ENCODE data around the gene SFTA2. TPM values are rescaled to one million over a fixed set of nuclear protein-coding genes. Genes with fewer than 3 reads are reported as not detected.
A peak's percentile ranks its signal among the peaks of the same experiment; 100 is the strongest.

SFTA2 gene
- total RNA-seq, 1 donor from 2014 or later = not detected

DNA sequence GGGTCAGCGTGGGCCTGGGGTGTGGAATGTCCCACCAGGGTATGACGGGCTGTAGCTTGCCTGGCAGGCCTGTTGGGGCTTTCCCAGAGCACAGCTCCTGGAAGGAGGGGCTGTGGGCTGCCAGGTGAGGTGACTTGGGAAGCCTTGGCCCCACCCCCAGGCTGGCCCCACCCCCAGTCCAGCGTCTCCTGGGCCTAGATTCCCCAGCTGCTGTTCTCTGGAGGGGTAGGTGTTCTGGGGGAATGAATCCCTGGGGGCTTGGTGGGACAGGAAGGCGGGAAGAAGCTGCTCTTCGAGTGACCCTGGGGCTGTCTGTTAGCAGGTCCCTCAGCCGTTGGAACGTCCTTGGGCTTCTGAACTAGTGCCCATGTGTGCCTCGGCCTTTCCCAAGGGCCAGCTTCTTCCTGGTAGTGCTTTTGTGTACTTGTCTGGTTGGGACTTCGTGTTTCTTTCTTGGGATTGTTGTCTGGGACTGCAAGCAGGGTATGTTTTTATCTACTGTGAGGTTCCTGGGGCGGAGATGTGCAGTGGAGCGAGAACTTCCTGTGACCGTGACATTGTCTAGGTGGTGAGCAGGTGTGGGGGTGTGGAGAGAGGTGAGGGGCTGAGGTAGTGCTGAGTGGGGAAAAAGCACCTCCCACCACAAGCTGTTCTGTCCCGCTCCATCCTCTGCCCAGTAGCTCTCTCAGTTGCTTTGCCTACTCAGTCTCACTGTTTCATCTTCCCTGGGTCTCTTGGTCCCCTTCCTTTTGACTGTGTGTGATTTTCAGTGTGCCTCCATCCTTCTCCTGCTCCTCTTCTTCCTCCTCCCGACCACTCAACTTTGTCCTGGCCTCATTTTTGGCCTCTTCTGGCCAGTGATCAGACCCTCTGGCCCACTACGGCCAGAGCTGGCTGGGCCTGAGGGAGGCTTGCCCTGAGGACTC lies 48.9 kb downstream of the SFTA2 start:
- peak overlapping the region; percentile 77 for H3K27ac Mint-ChIP-seq
- H3K4me1 Mint-ChIP-seq = peaks cover 65% of the 10 kb centered on the region
- H3K36me3 Mint-ChIP-seq (ENCODE audit: low read depth) = no peaks in the 10 kb centered on the region
- peak; percentile 51 for ATAC-seq (ENCODE audit: low read depth)
- peak overlapping the region; percentile 84 for H3K4me3 Mint-ChIP-seq
- H3K9me3 Mint-ChIP-seq = no peaks in the 10 kb centered on the region
- CTCF ChIA-PET = interaction anchor here (0.7 to 1.8 kb wide), 5 partner anchors 31 to 197 kb away, joined by 3 to 5 read pairs (median 3); no protein-coding TSS in a partner anchor
- intact Hi-C loops (cut with micrococcal nuclease) = loop anchor here (1.0 kb wide), 1 partner anchor 25 kb away; the partner anchor contains the start of gene GTF2H4
- TF ChIP-seq CTCF (IDR thresholded peaks at IDR 0.05) = no peak
- H3K27me3 Mint-ChIP-seq = no peaks in the 10 kb centered on the region
- DNase-seq = peak; percentile 29
- POLR2A ChIA-PET = interaction anchor here (0.6 to 3.7 kb wide), 5 partner anchors 22 to 692 kb away, joined by 3 to 22 read pairs (median 10); partner anchors contain the start of genes GTF2H4 and VARS2

- H3K9me3 Mint-ChIP-seq = no peaks in the 10 kb centered on the region
- H3K27me3 Mint-ChIP-seq = no peaks in the 10 kb centered on the region
- intact Hi-C loops (cut with micrococcal nuclease) = no loop called here
- peak overlapping the region; percentile 77 for H3K27ac Mint-ChIP-seq
- no peaks in the 10 kb centered on the region for H3K36me3 Mint-ChIP-seq (ENCODE audit: low read depth)
- no peak for DNase-seq
- no peak overlapping the region for H3K4me3 Mint-ChIP-seq
- no peak for ATAC-seq (ENCODE audit: low read depth)
- H3K4me1 Mint-ChIP-seq = peaks cover 68% of the 10 kb centered on the region
- POLR2A ChIA-PET = interaction anchor here (0.6 to 3.7 kb wide), 4 partner anchors 25 to 234 kb away, joined by 3 to 22 read pairs (median 6); partner anchors contain the start of gene VARS2
- TF ChIP-seq CTCF (IDR thresholded peaks at IDR 0.05) = no peak
- CTCF ChIA-PET = interaction anchor here (0.7 to 1.2 kb wide), 5 partner anchors 32 to 197 kb away, joined by 3 to 5 read pairs (median 3); partner anchors contain the start of gene VARS2
Observed at GRCh38 chr6:30882204-30882758, 49.7 kb downstream of the SFTA2 start.

DNA sequence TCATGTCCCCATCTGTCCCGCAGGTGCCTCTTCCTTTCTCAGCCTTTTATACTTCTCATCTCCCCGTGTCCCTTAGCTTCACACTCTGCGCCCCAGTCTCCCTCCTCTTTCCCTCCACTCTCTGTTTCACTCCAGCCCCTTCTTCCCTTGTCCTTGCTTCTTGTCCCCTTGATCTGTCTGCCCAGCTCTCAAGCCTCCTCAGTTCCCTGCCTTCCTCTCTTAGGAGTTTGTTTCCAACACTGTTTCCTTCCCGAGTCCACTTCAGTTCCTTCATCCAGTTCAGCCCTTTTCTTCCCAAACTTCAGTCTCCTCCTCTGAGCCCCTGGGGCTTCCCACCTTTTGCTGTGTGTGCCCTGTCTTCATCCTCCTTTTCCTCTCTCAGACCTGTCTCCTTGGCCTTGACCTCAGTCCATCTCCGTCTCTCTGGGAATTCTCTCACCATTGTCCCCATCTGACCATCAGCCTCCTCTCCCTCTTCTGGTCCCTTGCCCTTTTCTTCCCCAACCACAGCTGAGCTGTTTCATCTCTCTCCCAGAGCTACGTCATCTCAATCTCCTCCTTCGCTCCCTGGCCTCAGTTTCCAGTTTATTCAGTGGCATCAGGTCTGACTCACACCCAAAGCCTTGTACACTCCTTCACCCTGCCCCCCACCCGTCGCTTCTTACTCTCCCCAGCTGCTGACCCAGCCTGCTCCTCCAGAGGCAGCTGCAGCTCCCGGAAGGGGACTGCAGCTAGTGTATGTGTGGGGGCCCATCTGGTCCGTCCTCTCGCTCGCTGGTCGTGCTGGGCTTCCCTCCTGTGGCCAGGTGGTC lies 50.4 kb downstream of the SFTA2 start:
- Mint-ChIP-seq H3K9me3 (no peaks in the 10 kb centered on the region), H3K4me1 (peaks cover 67% of the 10 kb centered on the region), H3K27ac (peak overlapping the region; percentile 20), H3K36me3 (ENCODE audit: low read depth) (no peaks in the 10 kb centered on the region), H3K4me3 (no peak overlapping the region), H3K27me3 (no peaks in the 10 kb centered on the region)
- POLR2A ChIA-PET = interaction anchor here (0.5 to 3.7 kb wide), 5 partner anchors 25 to 284 kb away, joined by 3 to 22 read pairs (median 5); partner anchors contain the start of gene VARS2
- CTCF ChIA-PET = interaction anchor here (0.7 to 1.2 kb wide), 4 partner anchors 32 to 198 kb away, joined by 3 to 5 read pairs (median 3); partner anchors contain the start of gene VARS2
- DNase-seq (peak; percentile 7), ATAC-seq (ENCODE audit: low read depth) (no peak)
- intact Hi-C loops (cut with micrococcal nuclease) = no loop called here
- TF ChIP-seq CTCF (IDR thresholded peaks at IDR 0.05) = no peak

Other genes starting within 250 kb of the SFTA2 start
- gene PPP1R18, start 245.5 kb downstream of the SFTA2 start, total RNA-seq = 96.8 and 104 TPM in 2 replicates
- 17.4 and 17.8 TPM in 2 replicates for gene NRM, start 241.2 kb downstream of the SFTA2 start, total RNA-seq
- gene MDC1, start 214.9 kb downstream of the SFTA2 start, total RNA-seq = 62.4 and 65.6 TPM in 2 replicates
- gene TUBB, start 211.8 kb downstream of the SFTA2 start, total RNA-seq = 700 and 725 TPM in 2 replicates
- gene FLOT1, start 189.5 kb downstream of the SFTA2 start, total RNA-seq = 49.1 and 52.0 TPM in 2 replicates
- 3.0 and 3.3 TPM in 2 replicates for gene IER3, start 187.6 kb downstream of the SFTA2 start, total RNA-seq
- gene DDR1, start 47.7 kb downstream of the SFTA2 start, total RNA-seq = 16.8 and 18.7 TPM in 2 replicates
- 37.8 and 42.3 TPM in 2 replicates for gene GTF2H4, start 24.0 kb downstream of the SFTA2 start, total RNA-seq
- 39.4 and 47.8 TPM in 2 replicates for gene VARS2, start 17.9 kb downstream of the SFTA2 start, total RNA-seq
- gene MUCL3, start 8.8 kb upstream of the SFTA2 start, total RNA-seq = not detected in 2 replicates
- not detected in 2 replicates for gene MUC21, start 51.5 kb upstream of the SFTA2 start, total RNA-seq
- gene MUC22, start 78.3 kb upstream of the SFTA2 start, total RNA-seq = not detected in 2 replicates
- not detected in 2 replicates for gene C6orf15, start 180.4 kb upstream of the SFTA2 start, total RNA-seq
- 0.49 and 0.93 TPM in 2 replicates for gene PSORS1C1, start 182.6 kb upstream of the SFTA2 start, total RNA-seq
- not detected in 2 replicates for gene CDSN, start 188.3 kb upstream of the SFTA2 start, total RNA-seq
- not detected in 2 replicates for gene PSORS1C2, start 206.9 kb upstream of the SFTA2 start, total RNA-seq
- gene CCHCR1, start 225.6 kb upstream of the SFTA2 start, total RNA-seq = 32.3 and 37.6 TPM in 2 replicates
- 17.3 TPM in 2 replicates for gene TCF19, start 226.4 kb upstream of the SFTA2 start, total RNA-seq
- 2.3 and 4.7 TPM in 2 replicates for gene POU5F1, start 238.5 kb upstream of the SFTA2 start, total RNA-seq

All from activated B cell treated with CpG ODN at 0.5 μM for 24 hours (primary cell).